HepG2 (cell line): Measurements from ENCODE around the gene CHMP1A. TPM values are rescaled to one million over a fixed set of nuclear protein-coding genes. Genes with fewer than 3 reads are reported as not detected.
A peak's percentile ranks its signal among the peaks of the same experiment; 100 is the strongest.
"Not testable (repeated sequence)": the region's sequence is repeated elsewhere in the genome, so short reads cannot be mapped to it uniquely, and the experiment has no call there.

Experiments used
- ATAC-seq: fragments of 200-7000 bp; cut with Tn5 transposase; 3 replicates; pipeline ENCODE4 v1.9.1; 2020; ENCODE audit warnings: mild to moderate bottlenecking, moderate library complexity
- BruUV-seq: library from RNA; stranded (reverse); fragments of 400-500 nt; replicated peaks from 2 replicates; lab custom pipeline; 2021; lab: Mats Ljungman, UMichigan
- CTCF ChIA-PET: fragments of 300-600 bp; formaldehyde crosslinking; extraction: SDS; loops from one replicate; lab custom pipeline; 2021; ENCODE audit warnings: low total read pairs, inconsistent platforms, low intra/inter-chr PET ratio; lab: Yijun Ruan, JAX
- POLR2A ChIA-PET: fragments of 350-600 bp; sonication (Branson Sonifier 250); formaldehyde crosslinking; loops from one replicate; lab custom pipeline; 2020; ENCODE audit warnings: antibody characterized with exemption, inconsistent platforms; lab: Yijun Ruan, JAX
- DNase-seq: peaks from one replicate; pipeline ENCODE4 v3.0.0-alpha.2; 2015; ENCODE audit warnings: low spot score
- FAIRE-seq: peaks from 3 replicates; lab custom pipeline; 2011; peaks lifted over from hg19 to GRCh38; lab: Jason Lieb, UNC
- H2AFZ ChIP-seq: one replicate; pipeline ENCODE4 v1.6.1; 2011; ENCODE audit warnings: low read length, inconsistent platforms
- H3K27ac ChIP-seq: fragments of 300-600 bp; 3 replicates; pipeline ENCODE4 v1.8.0; 2011; ENCODE audit warnings: mixed run types, mild to moderate bottlenecking, mixed read lengths, low read length, inconsistent platforms; ENCODE audit not compliant: insufficient read depth; ENCODE audit errors: extremely low read length
- H3K27me3 ChIP-seq, 2 experiments: fragments of 200-600 bp in 1 of 2; 2 replicates in 1 of 2; 3 replicates in 1 of 2; pipeline versions ENCODE4 v1.6.0 to v1.8.0; 2011; ENCODE audit warnings: low read length in 2 of 2, mild to moderate bottlenecking in 2 of 2, moderate library complexity in 2 of 2, inconsistent platforms in 1 of 2; ENCODE audit not compliant: insufficient read depth in 2 of 2, control insufficient read depth in 1 of 2
- H3K36me3 ChIP-seq, 2 experiments: fragments of 200-600 bp in 1 of 2; replicated peaks in 1 of 2; 2 replicates in 1 of 2; 3 replicates in 1 of 2; pipeline versions ENCODE4 v1.5.1 to v1.8.0; 2011; ENCODE audit warnings: low read length in 2 of 2, inconsistent platforms in 1 of 2; ENCODE audit not compliant: insufficient read depth in 2 of 2, control insufficient read depth in 1 of 2
- H3K4me1 ChIP-seq: 2 replicates; pipeline ENCODE4 v1.5.1; 2012; ENCODE audit warnings: low read length, inconsistent platforms; ENCODE audit not compliant: insufficient read depth
- H3K4me2 ChIP-seq: 2 replicates; pipeline ENCODE4 v1.6.0; 2011; ENCODE audit warnings: low read depth, low read length, inconsistent platforms
- H3K4me3 ChIP-seq, 3 experiments: fragments of 200-600 bp in 1 of 3; sonication (generic), shearing (Covaris generic) in 1 of 3; replicated peaks in 1 of 3; 2 replicates each; pipeline ENCODE4 v1.5.1; 2011 to 2016; ENCODE audit warnings: low read length in 3 of 3, inconsistent platforms in 2 of 3, low read depth in 2 of 3, mild to moderate bottlenecking in 2 of 3, control low read depth in 1 of 3, mixed read lengths in 1 of 3; ENCODE audit not compliant: insufficient read depth in 1 of 3
- H3K79me2 ChIP-seq: one replicate; pipeline ENCODE4 v1.6.1; 2011; ENCODE audit warnings: low read length, inconsistent platforms; ENCODE audit not compliant: insufficient read depth
- H3K9ac ChIP-seq: 2 replicates; pipeline ENCODE4 v1.6.0; 2011; ENCODE audit warnings: mild to moderate bottlenecking, low read depth, low read length, inconsistent platforms; ENCODE audit not compliant: insufficient read depth
- H3K9me3 ChIP-seq: 2 replicates; pipeline ENCODE4 v1.5.1; 2012; ENCODE audit warnings: mild to moderate bottlenecking, low read length
- H4K20me1 ChIP-seq: 2 replicates; pipeline ENCODE4 v1.6.0; 2011; ENCODE audit warnings: inconsistent platforms, mild to moderate bottlenecking, low read length, moderate library complexity; ENCODE audit not compliant: insufficient read depth
- SETDB1 ChIP-seq: sonication (generic); formaldehyde crosslinking; IDR thresholded peaks from 2 replicates; pipeline ENCODE4 v1.5.1; 2020; ENCODE audit warnings: missing genetic modification reagents, mild to moderate bottlenecking, borderline replicate concordance
- STAG1 ChIP-seq: sonication (generic); formaldehyde crosslinking; IDR thresholded peaks from 2 replicates; pipeline ENCODE4 v1.4.0; 2020; ENCODE audit warnings: missing genetic modification reagents
- ZBTB33 ChIP-seq: sonication (generic); formaldehyde crosslinking; IDR thresholded peaks from 2 replicates; pipeline ENCODE4 v1.4.0; 2020; ENCODE audit warnings: missing genetic modification reagents
- WGBS: methylation state at CpG from one replicate; pipeline ENCODE4 v1.1.6; 2017; ENCODE audit warnings: low lambda C conversion rate; 5-methylcytosine and 5-hydroxymethylcytosine counted together
- in situ Hi-C: cut with HindIII; loops from 2 replicates; pipeline ENCODE4 v1.10.0; 2017; ENCODE audit warnings: low pct_unique_long_range_greater_than_20kb; ENCODE audit not compliant: extremely low pct_ligation_motif_present
- intact Hi-C: fragments of 100-400 bp; cut with micrococcal nuclease; formaldehyde crosslinking; loops from one replicate; pipeline ENCODE4 v1.10.0; 2022; ENCODE audit not compliant: unreplicated experiment
- polyA plus RNA-seq, 8 experiments: library from polyadenylated mRNA; depleted of rRNA in 3 of 8; stranded (reverse) in 7 of 8; unstranded in 1 of 8; fragments of >200 nt; fragmentation: Illumina TruSeq in 4 of 8; extraction: Trizol in 4 of 8; gene quantifications; 2 replicates each; pipeline versions ENCODE4 v1.2.1 to v1.2.3, GENCODE V29; 2011 to 2016; ENCODE audit warnings: low read depth in 4 of 8, missing spikeins in 1 of 8, mixed read lengths in 1 of 8; ENCODE audit not compliant: insufficient read depth in 1 of 8
- total RNA-seq, 5 experiments: library from RNA; depleted of rRNA; stranded (reverse); fragments of >200 nt; fragmentation: Illumina TruSeq; extraction: Trizol; gene quantifications; 2 replicates each; pipeline ENCODE4 v1.2.3, GENCODE V29; 2016; ENCODE audit warnings: low read depth in 1 of 5

Gene CHMP1A
- total and polyA plus RNA-seq, 2 of the 13 experiments (the other 11 are each of a cell fraction or from before 2014, with no cell fraction given) = 69.4 to 73.3 TPM

DNA sequence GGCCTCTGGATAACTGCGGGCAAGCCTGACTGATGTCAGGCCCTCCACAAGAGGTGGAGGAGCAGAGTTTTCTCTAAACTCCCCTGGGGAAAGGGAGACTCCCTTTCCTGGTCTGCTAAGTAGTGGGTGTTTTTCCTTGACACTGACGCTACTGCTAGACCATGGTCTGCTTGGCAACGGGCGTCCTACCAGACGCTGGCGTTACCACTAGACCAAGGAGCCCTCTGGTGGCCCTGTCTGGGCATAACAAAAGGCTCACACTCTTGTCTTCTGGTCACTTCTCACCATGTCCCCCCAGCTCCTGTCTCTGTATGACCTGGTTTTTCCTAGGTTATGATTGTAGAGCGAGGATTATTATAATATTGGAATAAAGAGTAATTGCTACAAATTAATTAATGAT is 9.5 kb upstream of the CHMP1A start:
- H3K4me2 ChIP-seq, H3K79me2 ChIP-seq, H3K27ac ChIP-seq, POLR2A ChIA-PET, H2AFZ ChIP-seq, ATAC-seq, H3K36me3 ChIP-seq, H3K27me3 ChIP-seq, CTCF ChIA-PET, DNase-seq, FAIRE-seq, H3K9ac ChIP-seq, H3K4me3 ChIP-seq, H4K20me1 ChIP-seq, BruUV-seq, intact Hi-C loops, in situ Hi-C loops: not testable (repeated sequence)
- Histone ChIP-seq H3K4me1 (peaks cover 26% of the 10 kb centered on the region), H3K9me3 (peaks cover 12% of the 10 kb centered on the region; the same call in 1 of the 2 replicates)
- WGBS = 89% methylated on average over 7 of the region's 7 CpGs
- TF ChIP-seq STAG1 (CRISPR knock-in tag) (peak; percentile 33), ZBTB33 (CRISPR knock-in tag) (peak; percentile 99), SETDB1 (CRISPR knock-in tag) (0 out of 2 replicates have a peak, but pooled peaks have one; percentile 77)

DNA sequence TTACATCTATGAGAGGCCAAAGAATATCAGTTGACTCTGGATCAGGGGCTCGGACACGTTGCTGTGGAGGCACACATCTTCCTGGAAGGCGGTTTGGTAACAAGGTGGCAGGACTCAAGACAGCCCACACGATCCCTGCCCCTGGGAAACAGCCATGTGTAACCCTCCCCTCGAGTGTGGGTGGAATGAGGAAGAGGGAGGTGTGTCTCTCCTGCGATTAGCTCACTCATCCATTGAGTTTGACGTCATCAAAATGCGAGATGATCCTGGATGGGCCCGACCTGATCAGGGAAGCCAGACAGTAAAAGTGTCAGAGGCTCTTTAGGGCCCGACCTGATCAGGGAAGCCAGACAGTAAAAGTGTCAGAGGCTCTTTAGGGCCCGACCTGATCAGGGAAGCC is 6.7 kb upstream of the CHMP1A start:
- H3K4me1 ChIP-seq = peaks cover 27% of the 10 kb centered on the region
- H2AFZ ChIP-seq, in situ Hi-C loops, H3K9ac ChIP-seq, intact Hi-C loops, DNase-seq, H4K20me1 ChIP-seq, ATAC-seq, H3K4me2 ChIP-seq, CTCF ChIA-PET, H3K4me3 ChIP-seq, FAIRE-seq, POLR2A ChIA-PET, H3K79me2 ChIP-seq, H3K27me3 ChIP-seq, H3K27ac ChIP-seq, BruUV-seq: not testable (repeated sequence)
- H3K9me3 ChIP-seq = peaks cover 12% of the 10 kb centered on the region; the same call in 1 of the 2 replicates
- H3K36me3 ChIP-seq = peaks cover 11 to 33% of the 10 kb centered on the region in 2 experiments
- 89% methylated on average over 11 of the region's 11 CpGs for WGBS
